Measurements from ENCODE around the gene PNKP.

Gene PNKP

GRCh38 chr19:49887037-49887664 lies 19.8 kb upstream of the PNKP start:
- Histone ChIP-seq H3K79me2 (ENCODE audit: control insufficient read depth, low read length) (no peaks in the 10 kb centered on the region), H4K20me1 (ENCODE audit: control insufficient read depth, insufficient read depth, low read depth, low read length) (no peaks in the 10 kb centered on the region), H3K4me1 (ENCODE audit: control insufficient read depth, low read length) (peaks cover 34% of the 10 kb centered on the region), H3K4me3 (ENCODE audit: low read length) (no peak overlapping the region), H3K36me3 (ENCODE audit: control insufficient read depth, low read length) (peaks cover 13% of the 10 kb centered on the region), H3K27ac (ENCODE audit: low read depth, low read length) (no peak overlapping the region), H3K9me2 (replicated peaks; ENCODE audit: control insufficient read depth, low read length) (no peaks in the 10 kb centered on the region), H3F3A (ENCODE audit: control insufficient read depth, insufficient read depth) (peaks cover 5% of the 10 kb centered on the region; the same call in 1 of the 2 replicates), H3K4me2 (ENCODE audit: low read length) (no peak overlapping the region), H3K27me3 (ENCODE audit: control insufficient read depth, low read length) (peaks cover 25% of the 10 kb centered on the region), H3K9me3 (ENCODE audit: control insufficient read depth, insufficient read depth, low read length) (peaks cover 3% of the 10 kb centered on the region; the same call in 1 of the 2 replicates)
- TF ChIP-seq EZH2phosphoT487 (IDR thresholded peaks at IDR 0.05; ENCODE audit: borderline replicate concordance, low read length): no peak
- TF ChIP-seq, protein P1, sequence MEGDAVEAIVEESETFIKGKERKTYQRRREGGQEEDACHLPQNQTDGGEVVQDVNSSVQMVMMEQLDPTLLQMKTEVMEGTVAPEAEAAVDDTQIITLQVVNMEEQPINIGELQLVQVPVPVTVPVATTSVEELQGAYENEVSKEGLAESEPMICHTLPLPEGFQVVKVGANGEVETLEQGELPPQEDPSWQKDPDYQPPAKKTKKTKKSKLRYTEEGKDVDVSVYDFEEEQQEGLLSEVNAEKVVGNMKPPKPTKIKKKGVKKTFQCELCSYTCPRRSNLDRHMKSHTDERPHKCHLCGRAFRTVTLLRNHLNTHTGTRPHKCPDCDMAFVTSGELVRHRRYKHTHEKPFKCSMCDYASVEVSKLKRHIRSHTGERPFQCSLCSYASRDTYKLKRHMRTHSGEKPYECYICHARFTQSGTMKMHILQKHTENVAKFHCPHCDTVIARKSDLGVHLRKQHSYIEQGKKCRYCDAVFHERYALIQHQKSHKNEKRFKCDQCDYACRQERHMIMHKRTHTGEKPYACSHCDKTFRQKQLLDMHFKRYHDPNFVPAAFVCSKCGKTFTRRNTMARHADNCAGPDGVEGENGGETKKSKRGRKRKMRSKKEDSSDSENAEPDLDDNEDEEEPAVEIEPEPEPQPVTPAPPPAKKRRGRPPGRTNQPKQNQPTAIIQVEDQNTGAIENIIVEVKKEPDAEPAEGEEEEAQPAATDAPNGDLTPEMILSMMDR (IDR thresholded peaks at IDR 0.05; ENCODE audit: low read depth, low read length, poor library complexity, severe bottlenecking): no peak

DNA sequence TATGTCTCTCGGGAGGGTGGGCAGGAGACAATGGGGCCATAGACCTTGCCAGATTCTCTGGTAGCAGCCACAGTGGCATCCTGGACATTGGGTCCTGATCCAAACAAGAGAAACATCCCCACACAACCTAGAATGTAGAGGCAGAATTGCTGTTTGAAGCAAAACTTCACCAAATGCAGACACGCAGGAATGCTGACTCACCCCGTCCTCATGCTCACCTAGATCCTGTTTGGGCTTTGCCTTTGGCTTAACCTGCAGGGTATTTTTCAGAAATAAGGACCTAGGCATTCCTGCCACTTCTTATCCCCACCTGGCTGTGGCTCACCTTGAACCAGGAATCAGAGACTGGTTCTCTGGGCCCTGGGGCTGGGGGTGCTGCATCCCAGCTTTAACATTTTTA lies 17.4 kb upstream of the PNKP start:
- Histone ChIP-seq H3K4me2 (ENCODE audit: low read length) (no peak overlapping the region), H4K20me1 (ENCODE audit: control insufficient read depth, insufficient read depth, low read depth, low read length) (no peaks in the 10 kb centered on the region), H3K79me2 (ENCODE audit: control insufficient read depth, low read length) (no peaks in the 10 kb centered on the region), H3K27ac (ENCODE audit: low read depth, low read length) (no peak overlapping the region), H3K36me3 (ENCODE audit: control insufficient read depth, low read length) (peaks cover 20% of the 10 kb centered on the region), H3K9me3 (ENCODE audit: control insufficient read depth, insufficient read depth, low read length) (peaks cover 3% of the 10 kb centered on the region; the same call in 1 of the 2 replicates), H3K27me3 (ENCODE audit: control insufficient read depth, low read length) (peaks cover 25% of the 10 kb centered on the region), H3K4me3 (ENCODE audit: low read length) (no peak overlapping the region), H3K9me2 (replicated peaks; ENCODE audit: control insufficient read depth, low read length) (no peaks in the 10 kb centered on the region), H3F3A (ENCODE audit: control insufficient read depth, insufficient read depth) (peaks cover 5% of the 10 kb centered on the region; the same call in 1 of the 2 replicates), H3K4me1 (ENCODE audit: control insufficient read depth, low read length) (peaks cover 24% of the 10 kb centered on the region)
- TF ChIP-seq EZH2phosphoT487 (IDR thresholded peaks at IDR 0.05; ENCODE audit: borderline replicate concordance, low read length): no peak
- TF ChIP-seq, protein P1 (IDR thresholded peaks at IDR 0.05; ENCODE audit: low read depth, low read length, poor library complexity, severe bottlenecking): no peak

DNA sequence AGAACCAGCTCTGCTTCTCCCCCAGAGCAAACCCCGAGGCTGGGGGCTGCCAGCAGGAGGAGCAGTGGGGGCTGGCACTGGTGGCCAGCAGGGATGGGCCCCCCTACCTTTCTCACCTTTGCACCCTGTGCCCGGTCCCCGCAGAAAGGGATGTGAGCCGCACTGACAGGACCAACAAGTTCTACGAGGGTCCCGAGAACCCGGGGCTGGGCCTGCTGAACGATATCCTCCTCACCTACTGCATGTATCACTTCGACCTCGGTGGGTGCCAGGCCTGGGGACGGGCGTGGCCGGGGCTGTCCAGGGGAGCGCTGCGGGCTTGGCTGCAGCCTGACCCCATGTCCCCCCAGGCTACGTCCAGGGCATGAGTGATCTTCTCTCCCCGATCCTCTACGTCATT lies 16.7 kb upstream of the PNKP start:
- Histone ChIP-seq H4K20me1 (ENCODE audit: control insufficient read depth, insufficient read depth, low read depth, low read length) (no peaks in the 10 kb centered on the region), H3K4me3 (ENCODE audit: low read length) (no peak overlapping the region), H3K27ac (ENCODE audit: low read depth, low read length) (no peak overlapping the region), H3F3A (ENCODE audit: control insufficient read depth, insufficient read depth) (peaks cover 5% of the 10 kb centered on the region; the same call in 1 of the 2 replicates), H3K79me2 (ENCODE audit: control insufficient read depth, low read length) (no peaks in the 10 kb centered on the region), H3K4me1 (ENCODE audit: control insufficient read depth, low read length) (peaks cover 19% of the 10 kb centered on the region), H3K4me2 (ENCODE audit: low read length) (no peak overlapping the region), H3K36me3 (ENCODE audit: control insufficient read depth, low read length) (peaks cover 20% of the 10 kb centered on the region), H3K27me3 (ENCODE audit: control insufficient read depth, low read length) (peaks cover 19% of the 10 kb centered on the region), H3K9me2 (replicated peaks; ENCODE audit: control insufficient read depth, low read length) (no peaks in the 10 kb centered on the region), H3K9me3 (ENCODE audit: control insufficient read depth, insufficient read depth, low read length) (peaks cover 3% of the 10 kb centered on the region; the same call in 1 of the 2 replicates)
- TF ChIP-seq, protein P1 (IDR thresholded peaks at IDR 0.05; ENCODE audit: low read depth, low read length, poor library complexity, severe bottlenecking): no peak
- TF ChIP-seq EZH2phosphoT487 (IDR thresholded peaks at IDR 0.05; ENCODE audit: borderline replicate concordance, low read length): no peak
